ELF-1 (cell line): Measurements from ENCODE around the gene MARF1.
"Not testable (repeated sequence)": the region's sequence is repeated elsewhere in the genome, so short reads cannot be mapped to it uniquely, and the experiment has no call there.

Experiments used
- DNase-seq: peaks from one replicate; pipeline ENCODE4 v3.0.0-alpha.2; 2016; ENCODE audit warnings: low read depth, low spot score

MARF1 gene

DNA sequence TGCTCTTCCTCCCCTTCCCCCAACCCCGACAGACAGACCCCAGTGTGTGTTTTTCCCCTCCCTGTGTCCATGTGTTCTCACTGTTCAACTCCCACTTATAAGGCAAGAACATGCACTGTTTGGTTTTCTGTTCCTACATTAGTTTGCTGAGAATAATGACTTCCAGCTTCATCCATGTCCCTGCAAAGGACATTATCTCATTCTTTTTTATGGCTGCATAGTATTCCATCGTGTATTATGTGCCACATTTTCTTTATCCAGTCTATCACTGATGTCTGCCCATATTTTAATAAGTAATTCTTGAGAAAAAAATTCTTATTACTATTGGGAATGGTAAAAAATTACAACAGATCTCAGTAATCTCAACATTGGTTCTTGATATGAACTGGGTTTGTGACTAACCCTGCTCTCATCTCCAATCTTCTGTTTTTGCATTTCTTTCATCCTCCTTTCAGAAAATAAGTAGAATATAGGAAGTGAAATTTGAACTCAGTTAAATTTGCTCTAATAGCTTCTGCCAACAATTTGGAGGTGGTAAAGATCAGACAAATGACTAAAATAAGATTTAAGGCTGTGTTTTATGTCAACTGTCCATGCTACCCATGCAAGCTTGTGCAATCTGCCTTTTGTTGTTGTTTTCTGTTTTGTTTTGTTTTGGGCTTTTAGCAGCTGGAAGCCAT, 11.1 kb downstream of the MARF1 start:
- no peak for DNase-seq

DNA sequence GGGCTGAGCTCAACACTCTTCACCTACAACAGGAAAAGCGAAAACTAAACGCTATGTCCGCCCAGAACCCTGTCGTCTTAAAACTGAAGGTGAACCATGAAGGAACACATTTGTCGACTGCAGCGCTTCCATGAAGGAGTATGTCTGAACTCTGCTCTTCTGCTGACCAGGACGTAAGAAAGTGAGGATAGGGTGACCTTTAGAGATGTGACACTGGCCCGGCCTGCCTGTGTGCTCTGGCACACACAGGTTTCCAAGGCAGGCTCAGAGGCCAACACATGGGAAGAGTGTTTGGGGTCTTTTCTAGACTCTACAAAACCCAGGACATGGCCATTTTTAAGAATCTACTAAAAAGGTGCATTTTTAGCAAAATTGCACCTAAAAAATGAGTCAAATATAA, 21.1 kb downstream of the MARF1 start:
- no peak for DNase-seq

DNA sequence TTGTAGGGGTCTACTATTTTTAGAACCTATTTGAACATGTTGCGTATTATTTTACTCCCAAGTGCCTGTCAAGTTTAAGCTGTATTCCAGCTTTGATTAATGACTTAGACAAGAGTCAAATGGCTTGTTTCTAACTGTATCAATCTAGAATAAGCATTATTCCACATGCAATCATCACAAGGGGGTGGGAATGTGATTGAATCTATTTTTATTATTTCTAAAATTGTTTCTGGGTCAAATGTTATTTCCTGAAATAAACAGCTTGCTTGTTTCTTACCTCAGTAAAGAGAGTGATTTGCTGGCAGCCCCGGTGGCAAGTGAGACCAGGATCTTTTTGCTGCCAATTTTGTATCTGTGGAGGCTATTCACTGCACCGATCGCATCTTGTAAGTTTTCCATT, 21.5 kb downstream of the MARF1 start:
- DNase-seq, result no peak

DNA sequence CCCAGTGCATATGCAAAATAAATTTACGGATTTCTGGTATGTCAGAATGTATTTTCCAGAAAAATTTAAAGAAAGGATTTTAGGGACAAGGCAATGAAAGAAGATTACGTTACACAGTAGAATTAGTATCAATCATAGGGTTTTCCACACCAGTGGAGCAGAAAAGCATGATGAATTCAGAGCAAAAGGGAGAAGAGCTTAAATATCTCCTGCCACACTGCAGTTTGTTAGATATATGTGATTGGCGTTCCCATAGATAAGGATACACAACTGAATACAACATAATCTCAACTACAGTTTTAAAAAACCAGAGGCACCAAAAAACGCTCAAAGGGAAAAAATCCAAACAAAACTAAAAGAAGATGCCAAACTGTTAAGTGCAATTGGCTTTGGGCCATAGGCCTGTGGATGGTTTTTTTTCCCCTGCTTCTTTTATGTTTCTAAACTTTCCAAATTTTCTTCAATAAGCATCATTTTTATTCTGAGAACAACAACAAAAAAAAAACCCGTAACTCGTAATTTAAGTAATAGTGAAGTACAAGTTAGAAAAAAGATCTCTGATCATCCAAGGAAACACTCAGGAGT, 22.3 kb downstream of the MARF1 start:
- DNase-seq, result no peak

DNA sequence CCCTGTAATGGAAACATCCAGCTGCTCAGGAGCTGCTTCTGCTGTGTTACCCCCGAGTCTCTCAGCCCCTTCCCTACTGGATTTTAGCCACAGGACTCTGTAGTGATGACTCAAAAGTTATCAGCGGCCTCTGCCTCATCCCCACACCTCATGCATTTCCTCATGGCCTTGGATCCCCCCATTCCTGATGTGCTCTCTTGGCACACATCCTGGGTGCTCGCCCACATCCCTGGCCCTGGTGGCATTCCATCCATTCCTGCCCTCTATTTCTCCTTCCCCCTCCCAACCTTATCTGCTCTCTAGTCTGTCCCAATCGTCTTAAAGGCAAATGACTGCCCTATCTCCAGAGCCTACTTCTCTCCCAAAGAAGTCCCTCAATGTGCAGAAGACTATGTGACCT, 24.6 kb downstream of the MARF1 start:
- DNase-seq, result no peak

GRCh38 chr16:15617901-15618300, 25.1 kb downstream of the MARF1 start:
- DNase-seq, result no peak

- no peak for DNase-seq
Measured at GRCh38 chr16:15616475-15617165, 26.3 kb downstream of the MARF1 start.

GRCh38 chr16:15616012-15616411, 26.9 kb downstream of the MARF1 start:
- no peak for DNase-seq

DNA sequence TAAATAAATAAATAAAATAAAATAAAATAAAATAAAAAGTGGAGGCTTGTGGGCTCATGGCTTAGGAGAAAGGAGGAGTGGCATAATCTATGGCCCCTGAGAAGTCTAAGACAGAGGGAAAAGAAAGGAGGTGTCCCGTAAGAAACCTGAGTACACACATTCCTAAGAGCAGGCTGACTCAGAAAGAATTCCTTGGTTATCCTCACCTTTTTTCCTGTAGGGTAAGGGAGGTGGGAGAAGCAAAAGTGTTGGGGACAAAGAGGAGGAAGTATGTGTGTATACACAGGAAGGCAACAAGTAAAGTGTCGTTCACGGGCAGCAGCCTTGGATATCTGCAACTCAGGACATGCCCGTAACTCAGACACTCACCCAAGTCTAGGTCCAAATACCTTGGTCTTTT, 29.3 kb downstream of the MARF1 start:
- peak; percentile 4 for DNase-seq

GRCh38 chr16:15611610-15612009, 31.3 kb downstream of the MARF1 start:
- no peak for DNase-seq

- no peak for DNase-seq
Measured at GRCh38 chr16:15610369-15610871, 32.5 kb downstream of the MARF1 start.

GRCh38 chr16:15609286-15609649, 33.7 kb downstream of the MARF1 start:
- DNase-seq, result no peak

DNA sequence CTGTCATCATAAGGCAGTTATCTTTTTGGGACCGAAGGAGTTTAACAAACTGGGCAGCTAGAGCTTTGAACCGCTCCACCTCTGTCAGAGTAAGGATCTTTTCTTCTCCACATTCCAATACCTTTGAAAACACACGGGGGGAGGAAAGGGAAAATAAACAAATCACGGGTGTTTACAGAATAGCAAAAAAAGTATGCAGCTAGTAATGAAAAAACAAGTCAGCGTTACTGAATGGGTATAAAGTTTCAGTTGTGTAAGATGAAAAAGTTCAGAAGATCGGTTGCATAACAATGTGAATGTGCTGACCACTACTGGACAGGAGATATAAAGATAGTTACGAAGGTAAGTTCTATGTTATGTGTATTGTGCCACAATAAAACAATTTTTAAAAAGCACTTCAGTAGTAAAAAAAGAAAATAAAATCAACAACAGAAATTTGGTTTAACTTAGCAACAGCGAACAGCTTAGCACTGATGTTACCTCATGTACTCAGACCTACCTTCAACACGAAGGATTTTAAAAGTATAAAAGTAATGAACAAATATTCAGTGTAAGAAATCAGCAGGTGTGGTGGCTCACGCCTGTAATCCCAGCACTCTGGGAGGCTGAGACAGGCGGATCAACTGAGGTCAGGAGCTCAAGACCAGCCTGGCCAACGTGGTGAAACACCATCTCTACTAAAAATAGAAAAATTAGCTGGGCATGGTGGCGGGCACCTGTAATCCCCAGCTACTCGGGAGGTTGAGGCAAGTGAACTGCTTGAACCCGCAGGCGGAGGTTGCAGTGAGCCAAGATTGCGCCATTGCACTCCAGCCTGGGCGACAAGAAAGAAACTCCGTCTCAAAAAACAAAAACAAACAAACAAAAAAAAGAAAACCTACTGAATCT, 34.3 kb downstream of the MARF1 start:
- DNase-seq, result no peak

DNA sequence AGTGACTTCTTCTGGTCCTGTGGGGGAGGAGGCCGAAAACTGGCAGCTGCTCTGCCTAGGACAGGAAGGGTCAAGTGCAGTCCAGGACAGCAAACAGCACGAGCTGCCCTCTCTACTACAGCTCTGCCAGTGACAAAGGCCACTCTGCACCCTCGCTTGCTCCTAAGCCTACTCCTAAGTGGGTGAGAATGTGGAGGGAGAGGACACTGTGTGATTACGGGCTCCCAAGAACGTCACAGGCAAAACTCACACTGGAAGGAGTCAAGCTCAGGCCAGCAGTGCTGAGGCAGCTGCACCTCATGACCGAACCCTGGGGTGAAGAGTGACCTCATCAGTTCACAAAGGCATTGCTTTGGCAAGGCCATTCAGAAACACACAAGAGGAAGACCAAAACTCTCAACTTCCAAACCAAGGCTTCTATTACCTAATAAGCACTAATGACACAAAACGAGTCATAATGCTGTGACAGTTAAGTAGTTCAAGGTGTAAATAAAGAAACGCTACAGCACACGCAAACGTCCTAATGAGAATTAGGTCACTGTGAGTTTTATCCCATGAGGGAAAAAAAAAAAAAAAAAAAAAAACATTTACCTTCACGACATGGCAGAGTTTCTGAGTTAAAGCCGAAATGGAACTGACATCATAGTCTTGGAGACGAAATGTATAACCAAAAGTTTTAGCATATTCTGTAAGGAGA, 35.1 kb downstream of the MARF1 start:
- DNase-seq, result no peak

DNA sequence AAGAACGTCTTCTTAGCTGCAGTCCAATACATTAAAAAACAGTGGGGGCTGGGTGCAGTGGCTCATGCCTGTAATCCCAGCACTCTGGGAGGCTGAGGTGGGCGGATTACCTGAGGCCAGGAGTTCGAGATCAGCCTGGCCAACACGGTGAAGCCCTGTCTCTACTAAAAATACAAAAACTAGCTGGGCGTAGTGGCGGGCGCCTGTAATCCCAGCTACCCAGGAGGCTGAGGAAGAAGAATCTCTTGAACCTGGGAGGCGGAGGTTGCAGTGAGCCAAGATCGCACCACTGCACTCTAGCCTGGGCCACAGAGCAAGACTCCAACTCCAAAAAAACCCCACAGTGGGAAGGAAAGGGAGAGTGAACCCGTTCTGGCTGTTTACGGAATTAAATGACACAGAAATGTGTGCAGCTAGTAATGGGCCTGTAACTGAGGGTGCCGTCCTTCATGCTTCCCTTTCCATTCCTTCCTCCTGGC, 35.7 kb downstream of the MARF1 start:
- not testable (repeated sequence) for DNase-seq

DNA sequence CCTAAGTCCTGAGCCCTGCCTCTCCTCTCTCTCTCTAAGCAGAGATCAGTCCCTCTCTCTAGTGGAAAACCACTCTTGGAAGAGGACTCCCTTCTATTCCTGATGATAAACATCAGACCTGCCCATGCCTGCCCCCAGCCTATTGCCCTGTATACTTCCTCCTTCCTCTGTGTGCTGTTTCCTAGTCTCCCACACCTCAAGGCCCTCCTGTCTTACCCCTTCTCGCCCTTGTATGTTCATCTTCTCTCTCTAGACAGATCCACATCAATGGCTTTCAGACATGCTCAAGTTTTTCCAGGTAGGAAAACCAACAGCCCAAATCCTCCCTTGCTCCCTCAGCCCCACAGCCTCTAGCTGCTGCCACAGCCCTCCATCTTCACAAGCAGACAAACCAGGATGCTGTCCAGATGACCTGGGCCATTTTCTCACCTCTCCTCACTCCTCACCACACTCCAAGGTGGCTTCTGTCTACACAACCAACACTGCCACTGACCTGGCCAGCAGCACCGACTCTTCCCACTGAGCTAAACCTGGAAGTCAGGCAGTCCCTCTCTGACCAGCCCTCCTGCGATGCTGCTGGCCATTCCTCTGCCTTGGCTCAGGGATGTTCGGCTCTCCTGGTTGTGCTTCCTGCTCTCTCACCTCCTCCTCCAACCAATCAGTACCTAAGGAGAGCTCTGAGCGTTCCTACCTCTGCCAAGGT, 36.3 kb downstream of the MARF1 start:
- DNase-seq, result no peak

- no peak for DNase-seq
Measured at GRCh38 chr16:15605839-15606517, 37.0 kb downstream of the MARF1 start.

GRCh38 chr16:15604460-15605440, 38.2 kb downstream of the MARF1 start:
- DNase-seq, result no peak
